ENCODE measurements around the gene TAS2R40.

Gene TAS2R40

GRCh38 chr7:143248761-143249354 is 27.0 kb downstream of the TAS2R40 start:
- ChIA-PET CTCF (interaction anchor here (1.1 to 2.7 kb wide), 3 partner anchors 9 to 34 kb away, joined by 4 to 25 read pairs (median 4); no protein-coding TSS in a partner anchor), POLR2A (no interaction called here)
- no peak for TF ChIP-seq CTCF (IDR thresholded peaks at IDR 0.05; ENCODE audit: insufficient read depth, low read length, missing control alignments)
- no peak overlapping the region for H3K4me3 ChIP-seq (ENCODE audit: low read depth, low read length)
- no peak for DNase-seq (ENCODE audit: low read depth, low spot score)

GRCh38 chr7:143250199-143250598 is 28.4 kb downstream of the TAS2R40 start:
- POLR2A ChIA-PET: no interaction called here

GRCh38 chr7:143250822-143251221 is 29.0 kb downstream of the TAS2R40 start:
- DNase-seq (ENCODE audit: low read depth, low spot score): no peak
- TF ChIP-seq CTCF (IDR thresholded peaks at IDR 0.05; ENCODE audit: insufficient read depth, low read length, missing control alignments): no peak
- POLR2A ChIA-PET: no interaction called here
- H3K4me3 ChIP-seq (ENCODE audit: low read depth, low read length): no peak overlapping the region
- CTCF ChIA-PET: interaction anchor here (1.5 to 2.7 kb wide), 3 partner anchors 8 to 130 kb away, joined by 3 to 25 read pairs (median 5); no protein-coding TSS in a partner anchor

More at GRCh38 chr7:143250199-143250598, 28.4 kb downstream of the TAS2R40 start:
- CTCF ChIA-PET: interaction anchor here (1.4 to 2.7 kb wide), 4 partner anchors 8 to 130 kb away, joined by 3 to 25 read pairs (median 4); no protein-coding TSS in a partner anchor
- no peak overlapping the region for H3K4me3 ChIP-seq (ENCODE audit: low read depth, low read length)
- TF ChIP-seq CTCF (IDR thresholded peaks at IDR 0.05; ENCODE audit: insufficient read depth, low read length, missing control alignments): no peak
- no peak for DNase-seq (ENCODE audit: low read depth, low spot score)

GRCh38 chr7:143252006-143252405 is 30.2 kb downstream of the TAS2R40 start:
- CTCF ChIA-PET: interaction anchor here (1.7 kb wide), 1 partner anchor 11 kb away, joined by 11 read pairs; no protein-coding TSS in a partner anchor
- no peak overlapping the region for H3K4me3 ChIP-seq (ENCODE audit: low read depth, low read length)
- DNase-seq (ENCODE audit: low read depth, low spot score): no peak
- POLR2A ChIA-PET: no interaction called here
- no peak for TF ChIP-seq CTCF (IDR thresholded peaks at IDR 0.05; ENCODE audit: insufficient read depth, low read length, missing control alignments)

- no peak overlapping the region for H3K4me3 ChIP-seq (ENCODE audit: low read depth, low read length)
- POLR2A ChIA-PET: no interaction called here
- DNase-seq (ENCODE audit: low read depth, low spot score): no peak
- TF ChIP-seq CTCF (IDR thresholded peaks at IDR 0.05; ENCODE audit: insufficient read depth, low read length, missing control alignments): no peak
- CTCF ChIA-PET: interaction anchor here (0.7 to 2.1 kb wide), 3 partner anchors 15 to 124 kb away, joined by 3 to 18 read pairs (median 5); no protein-coding TSS in a partner anchor
Observed at GRCh38 chr7:143255564-143255963, 33.7 kb downstream of the TAS2R40 start.

- no peak for TF ChIP-seq CTCF (IDR thresholded peaks at IDR 0.05; ENCODE audit: insufficient read depth, low read length, missing control alignments)
- H3K4me3 ChIP-seq (ENCODE audit: low read depth, low read length): no peak overlapping the region
- CTCF ChIA-PET: interaction anchor here (2.1 kb wide), 1 partner anchor 16 kb away, joined by 18 read pairs; no protein-coding TSS in a partner anchor
- POLR2A ChIA-PET: no interaction called here
- DNase-seq (ENCODE audit: low read depth, low spot score): no peak
Observed at GRCh38 chr7:143256325-143256724, 34.5 kb downstream of the TAS2R40 start.

All from AG04449 (cell line).